Hippocampal formation (tissue), 2 donors: Measurements from ENCODE around the gene ZC3H10.
"Not testable (repeated sequence)": the region's sequence is repeated elsewhere in the genome, so short reads cannot be mapped to it uniquely, and the experiment has no call there.

Experiments used
- DNase-seq, 2 donors: peaks; one replicate each; lab custom pipeline; 2025; lab: John Stamatoyannopoulos, UW

ZC3H10 gene

DNA sequence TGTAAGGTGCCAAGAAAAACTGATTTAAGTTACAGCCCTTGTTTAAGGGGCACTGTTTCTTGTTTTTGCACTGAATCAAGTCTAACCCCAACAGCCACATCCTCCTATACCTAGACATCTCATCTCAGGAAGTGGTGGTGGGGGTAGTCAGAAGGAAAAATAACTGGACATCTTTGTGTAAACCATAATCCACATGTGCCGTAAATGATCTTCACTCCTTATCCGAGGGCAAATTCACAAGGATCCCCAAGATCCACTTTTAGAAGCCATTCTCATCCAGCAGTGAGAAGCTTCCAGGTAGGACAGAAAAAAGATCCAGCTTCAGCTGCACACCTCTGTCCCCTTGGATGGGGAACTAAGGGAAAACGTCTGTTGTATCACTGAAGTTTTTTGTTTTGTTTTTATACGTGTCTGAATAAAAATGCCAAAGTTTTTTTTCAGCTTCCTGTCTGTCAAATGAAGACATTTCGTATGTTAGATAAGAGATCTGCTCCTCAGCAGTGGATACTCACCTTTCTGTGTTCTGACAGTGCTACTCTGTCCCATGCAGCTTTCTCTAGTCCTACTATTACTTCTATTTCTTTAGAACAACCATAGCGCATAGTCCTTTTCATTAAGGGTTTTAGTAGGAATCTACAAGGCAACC lies 14.9 kb upstream of the ZC3H10 start:
- no peak for DNase-seq

DNA sequence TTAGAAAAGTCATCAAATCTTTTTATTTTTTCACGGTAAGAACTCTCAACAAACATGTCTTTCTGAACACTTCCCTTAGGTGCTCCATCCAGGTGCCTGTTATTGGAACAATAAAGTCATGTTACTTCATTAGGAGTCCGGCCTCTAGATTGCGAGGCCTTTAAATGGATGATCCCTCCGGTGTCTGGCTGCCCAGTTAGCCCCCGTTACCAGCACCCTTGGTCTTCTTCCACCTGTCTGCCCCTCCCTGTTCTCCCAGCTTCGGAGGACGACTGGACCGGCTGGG lies 14.3 kb upstream of the ZC3H10 start:
- no peak for DNase-seq

DNA sequence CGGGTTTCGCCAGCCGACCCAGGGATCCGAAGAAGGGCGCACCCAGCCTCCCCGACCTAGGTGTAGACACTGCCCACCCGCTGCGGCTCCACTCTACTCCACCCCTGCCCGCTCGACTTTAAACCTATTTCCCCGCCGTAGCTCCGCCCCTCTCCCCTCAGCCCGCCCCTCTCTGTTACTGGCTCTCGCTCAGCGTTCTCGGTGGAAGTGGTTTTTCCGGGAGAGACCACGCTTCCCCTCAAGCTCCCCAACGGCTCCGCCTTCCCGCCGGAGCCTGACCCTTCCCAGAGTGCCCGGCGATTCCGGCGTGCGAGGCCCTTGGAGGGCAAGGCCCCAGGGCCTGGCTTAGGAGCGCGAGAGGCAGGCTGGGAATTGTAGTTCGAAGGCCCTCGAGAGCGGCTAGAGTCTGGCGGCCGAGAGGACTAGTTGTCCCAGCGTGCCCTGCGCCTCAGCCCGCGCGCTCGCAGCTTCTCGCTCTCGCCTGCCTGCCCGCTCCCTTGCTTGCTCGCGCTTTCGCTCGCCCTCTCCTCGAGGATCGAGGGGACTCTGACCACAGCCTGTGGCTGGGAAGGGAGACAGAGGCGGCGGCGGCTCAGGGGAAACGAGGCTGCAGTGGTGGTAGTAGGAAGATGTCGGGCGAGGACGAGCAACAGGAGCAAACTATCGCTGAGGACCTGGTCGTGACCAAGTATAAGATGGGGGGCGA lies 13.8 kb upstream of the ZC3H10 start, which contains the start of gene PA2G4:
Gene PA2G4, plus strand, starts transcription at position 451 of the 706 bp plus-strand sequence. Its CDS starts 179 bp downstream, at position 630.
- DNase-seq, result peak; percentile 96 to 97

DNA sequence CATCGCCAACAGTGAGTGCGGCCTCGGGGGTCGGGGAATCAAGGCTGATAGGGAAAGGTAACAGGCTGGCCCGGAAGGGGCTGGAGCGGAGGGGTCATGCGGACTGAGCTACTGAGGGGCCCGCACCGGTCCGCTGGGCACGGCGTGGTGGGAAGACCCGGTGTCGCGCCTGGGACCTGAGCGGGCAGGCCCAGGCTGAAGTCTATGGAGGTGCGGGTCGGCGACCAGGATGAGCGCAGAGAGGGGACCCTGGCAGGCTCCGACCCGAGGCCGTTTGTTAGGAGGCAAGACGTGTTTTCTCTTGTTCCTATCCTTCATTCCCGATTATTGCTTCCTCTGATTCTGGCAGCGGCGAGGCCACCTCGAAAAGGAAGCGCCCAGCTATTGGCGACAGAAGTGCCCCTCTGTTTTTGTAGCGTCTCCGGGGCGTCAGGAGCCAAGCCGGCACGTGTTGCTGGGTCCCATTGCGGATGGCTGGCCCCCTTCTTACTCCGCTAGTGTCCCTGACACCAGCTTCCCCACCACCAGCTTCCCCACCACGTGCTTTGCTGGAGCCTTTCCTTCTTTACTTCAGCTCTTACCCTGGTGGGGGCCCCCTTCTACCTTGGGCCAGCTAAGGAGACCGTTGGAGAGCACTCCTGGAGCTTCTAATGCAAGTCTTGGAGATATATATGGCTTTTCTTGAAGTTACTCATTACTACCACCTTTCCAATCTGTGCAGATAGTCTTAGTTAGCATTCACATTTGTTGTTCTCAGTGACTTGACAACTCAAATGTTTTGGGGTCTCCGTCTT lies 13.1 kb upstream of the ZC3H10 start:
- DNase-seq, result no peak

DNA sequence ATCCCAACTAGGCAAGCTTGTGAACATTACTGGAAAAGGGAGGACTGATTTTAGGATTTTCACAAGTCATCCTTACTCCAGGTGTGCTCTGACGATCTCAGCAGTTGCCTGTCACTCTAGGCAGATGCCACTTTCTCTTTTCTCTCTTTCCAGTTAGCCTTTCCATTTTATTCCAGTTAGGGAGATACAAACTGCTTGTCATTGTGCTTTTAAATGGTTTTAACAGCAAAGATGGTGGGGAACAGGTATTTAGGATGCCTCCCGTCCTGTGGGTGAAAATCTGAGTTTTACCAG lies 12.5 kb upstream of the ZC3H10 start:
- DNase-seq, result no peak

DNA sequence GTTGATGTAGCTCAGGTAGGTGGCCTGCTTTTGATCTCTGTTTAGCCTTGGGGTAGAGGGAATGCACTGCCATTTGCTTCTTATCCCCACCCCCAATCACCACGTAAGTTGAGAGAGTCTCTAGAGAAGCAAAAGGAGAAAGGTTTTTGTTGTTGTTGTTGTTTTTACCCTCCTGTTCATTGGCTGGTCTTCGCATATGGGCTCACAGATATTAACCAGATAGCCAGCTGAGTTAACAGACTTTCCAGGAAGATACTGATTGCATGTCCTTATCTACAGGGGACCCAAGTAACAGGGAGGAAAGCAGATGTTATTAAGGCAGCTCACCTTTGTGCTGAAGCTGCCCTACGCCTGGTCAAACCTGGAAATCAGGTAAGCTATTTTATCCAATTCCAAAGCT lies 10.8 kb upstream of the ZC3H10 start:
- DNase-seq, result no peak

DNA sequence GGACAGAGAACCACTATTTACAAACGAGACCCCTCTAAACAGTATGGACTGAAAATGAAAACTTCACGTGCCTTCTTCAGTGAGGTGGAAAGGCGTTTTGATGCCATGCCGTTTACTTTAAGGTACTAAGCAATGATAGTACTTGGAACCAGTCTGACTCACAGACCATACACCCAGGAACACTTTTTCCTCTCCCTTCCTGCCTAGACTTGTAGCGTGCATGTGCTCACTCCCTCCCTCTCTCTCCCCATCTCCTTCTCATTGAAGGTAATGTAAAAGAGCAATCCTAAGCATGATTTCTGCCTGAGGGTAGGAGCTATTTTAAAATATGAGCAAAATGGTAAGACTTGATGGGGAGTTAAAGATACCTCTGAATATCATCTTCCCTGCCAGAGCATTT lies 7.5 kb upstream of the ZC3H10 start:
- DNase-seq, result no peak

DNA sequence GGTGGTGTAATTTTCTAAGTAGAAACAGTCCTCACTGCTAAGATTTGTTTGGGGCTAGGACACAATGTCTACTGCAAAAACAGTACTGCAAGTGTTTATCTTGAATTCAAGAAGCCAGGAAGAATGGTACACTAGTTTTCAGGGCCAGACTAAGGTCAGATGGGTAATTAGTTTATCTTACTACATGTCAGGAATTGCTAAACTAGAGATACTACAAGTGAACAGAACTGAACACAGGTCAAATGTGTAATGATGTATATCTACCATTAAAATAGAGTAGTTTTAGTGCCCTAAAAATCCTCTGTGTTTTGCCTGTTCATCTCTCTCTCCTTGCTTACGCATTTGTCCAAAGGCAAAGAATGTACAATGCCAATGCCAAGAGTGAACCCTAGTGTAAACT lies 4.0 kb upstream of the ZC3H10 start:
- no peak for DNase-seq

DNA sequence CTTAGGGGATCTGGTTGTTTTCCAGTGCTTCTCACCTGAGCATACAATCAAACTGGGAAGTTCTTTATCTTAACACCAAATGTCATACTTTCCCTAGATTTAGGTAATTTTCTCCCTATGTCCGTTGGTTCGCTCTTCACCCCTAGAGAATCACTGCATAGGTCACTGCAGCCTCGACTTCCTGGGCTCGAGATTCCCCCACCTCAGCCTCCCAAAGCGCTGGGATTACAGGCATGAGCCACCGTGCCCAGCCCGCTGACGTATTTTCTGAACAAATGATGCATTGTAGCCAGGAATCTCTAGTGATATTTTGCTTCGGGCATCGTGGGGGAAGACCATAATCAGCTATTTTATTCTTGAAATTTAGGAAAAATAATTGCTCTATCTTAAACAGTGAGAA lies 2.7 kb upstream of the ZC3H10 start:
- no peak for DNase-seq

DNA sequence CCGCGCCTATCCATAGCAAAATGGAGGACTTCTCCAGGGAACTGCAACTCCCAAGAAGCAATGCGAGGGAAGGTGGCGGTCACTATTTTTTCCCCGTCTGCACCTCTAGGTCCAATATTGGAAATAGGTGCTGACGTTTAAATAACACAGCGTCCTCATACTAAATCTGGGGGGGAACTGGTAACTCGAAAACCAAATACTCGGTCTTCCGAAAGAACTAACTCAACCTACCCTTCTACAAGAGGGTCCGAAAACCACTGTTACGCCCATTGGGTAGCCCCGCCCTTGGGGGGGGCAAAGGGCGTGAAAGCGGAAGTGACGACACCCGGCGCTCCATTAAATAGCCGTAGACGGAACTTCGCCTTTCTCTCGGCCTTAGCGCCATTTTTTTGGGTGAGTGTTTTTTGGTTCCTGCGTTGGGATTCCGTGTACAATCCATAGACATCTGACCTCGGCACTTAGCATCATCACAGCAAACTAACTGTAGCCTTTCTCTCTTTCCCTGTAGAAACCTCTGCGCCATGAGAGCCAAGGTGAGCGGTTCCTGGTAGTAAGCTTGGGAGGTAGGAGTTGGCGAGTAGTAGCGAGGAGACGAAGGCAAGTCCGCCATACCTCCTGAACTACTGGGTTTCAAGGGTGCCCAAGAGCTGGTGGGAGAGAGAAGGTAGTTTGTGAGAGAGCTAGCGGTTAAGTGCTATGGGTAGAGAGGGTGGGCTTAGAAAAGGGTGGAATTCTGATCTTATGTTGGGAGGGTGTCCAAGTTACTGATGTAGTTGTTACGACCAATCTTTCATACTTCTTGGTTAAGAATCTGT lies 1.6 kb upstream of the ZC3H10 start, which contains the start of gene RPL41:
Gene RPL41, plus strand, starts transcription at position 367 of the 815 bp plus-strand sequence.
- peak; percentile 90 to 96 for DNase-seq

DNA sequence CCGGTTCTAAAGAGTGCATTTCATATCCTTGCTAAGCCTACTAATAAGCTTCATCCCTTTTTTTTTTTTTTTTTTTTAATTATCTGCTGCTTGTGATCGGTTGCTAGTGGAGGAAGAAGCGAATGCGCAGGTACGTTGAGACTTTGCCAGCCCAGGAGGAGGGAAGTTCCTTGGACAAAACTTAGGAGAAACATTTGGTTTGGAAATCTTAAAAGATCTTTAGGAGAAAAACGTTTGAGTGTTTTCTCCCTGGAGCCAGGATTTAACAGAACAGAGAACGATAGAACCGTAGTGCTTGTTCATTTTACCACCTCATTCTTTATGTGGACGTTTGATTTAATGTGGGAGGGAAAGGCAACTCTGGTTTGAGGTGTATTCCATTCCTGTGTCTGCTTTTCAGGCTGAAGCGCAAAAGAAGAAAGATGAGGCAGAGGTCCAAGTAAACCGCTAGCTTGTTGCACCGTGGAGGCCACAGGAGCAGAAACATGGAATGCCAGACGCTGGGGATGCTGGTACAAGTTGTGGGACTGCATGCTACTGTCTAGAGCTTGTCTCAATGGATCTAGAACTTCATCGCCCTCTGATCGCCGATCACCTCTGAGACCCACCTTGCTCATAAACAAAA lies 872 bp upstream of the ZC3H10 start:
- DNase-seq, result not testable (repeated sequence)

DNA sequence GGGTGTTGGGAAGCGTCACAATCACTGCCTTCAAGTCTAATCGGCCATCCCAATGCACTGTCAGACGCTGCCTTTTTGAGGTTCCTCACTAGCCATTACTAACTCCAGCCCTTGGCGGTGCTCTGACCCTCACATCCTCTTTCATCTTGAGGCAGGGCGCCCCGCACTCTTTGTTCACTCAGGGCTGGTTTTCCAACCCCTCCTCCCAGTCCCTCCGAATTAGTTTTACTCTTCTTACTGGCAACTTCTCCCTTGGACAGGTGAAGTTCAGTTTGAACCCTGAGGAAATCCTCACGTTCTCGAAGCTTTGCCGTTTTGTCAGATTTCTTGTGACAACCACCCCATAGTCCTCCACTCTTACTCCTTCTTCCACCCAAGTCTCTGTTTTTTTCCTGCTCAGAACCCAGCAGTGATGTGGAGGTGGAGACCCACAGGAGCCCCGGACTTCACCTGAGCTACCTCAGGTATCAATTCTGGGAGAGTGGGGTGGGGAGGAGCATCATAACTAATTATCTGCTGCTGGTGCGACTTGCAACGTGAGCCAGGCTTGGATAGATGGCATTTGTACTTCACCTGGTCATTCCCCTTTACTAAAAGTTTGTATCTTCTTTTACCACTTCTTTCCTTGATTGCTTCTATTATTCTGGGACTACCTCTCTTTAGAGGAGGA lies 757 bp downstream of the ZC3H10 start:
- no peak for DNase-seq

DNA sequence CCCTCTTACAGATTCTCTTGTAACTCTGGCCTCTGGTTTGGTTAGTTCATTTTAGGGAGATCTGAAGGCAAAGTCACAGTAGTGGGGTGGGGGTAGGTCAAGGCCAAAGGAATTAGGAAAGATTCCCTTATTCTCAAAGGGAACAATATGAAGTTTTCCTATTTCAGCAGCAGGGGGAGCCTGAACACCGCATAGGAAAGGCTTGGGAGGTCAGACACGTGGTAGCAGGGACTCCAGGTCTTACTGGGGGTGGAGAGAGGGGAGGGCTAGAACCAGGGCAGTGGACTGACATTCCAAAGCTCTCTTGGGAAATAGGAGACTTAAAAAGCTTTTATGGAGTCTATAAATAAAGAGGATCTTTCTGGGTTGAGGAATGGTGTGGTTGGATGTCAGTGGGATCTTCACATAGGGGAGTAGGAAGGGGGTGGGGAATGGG lies 1.3 kb downstream of the ZC3H10 start:
- peak; percentile 46 to 60 for DNase-seq

DNA sequence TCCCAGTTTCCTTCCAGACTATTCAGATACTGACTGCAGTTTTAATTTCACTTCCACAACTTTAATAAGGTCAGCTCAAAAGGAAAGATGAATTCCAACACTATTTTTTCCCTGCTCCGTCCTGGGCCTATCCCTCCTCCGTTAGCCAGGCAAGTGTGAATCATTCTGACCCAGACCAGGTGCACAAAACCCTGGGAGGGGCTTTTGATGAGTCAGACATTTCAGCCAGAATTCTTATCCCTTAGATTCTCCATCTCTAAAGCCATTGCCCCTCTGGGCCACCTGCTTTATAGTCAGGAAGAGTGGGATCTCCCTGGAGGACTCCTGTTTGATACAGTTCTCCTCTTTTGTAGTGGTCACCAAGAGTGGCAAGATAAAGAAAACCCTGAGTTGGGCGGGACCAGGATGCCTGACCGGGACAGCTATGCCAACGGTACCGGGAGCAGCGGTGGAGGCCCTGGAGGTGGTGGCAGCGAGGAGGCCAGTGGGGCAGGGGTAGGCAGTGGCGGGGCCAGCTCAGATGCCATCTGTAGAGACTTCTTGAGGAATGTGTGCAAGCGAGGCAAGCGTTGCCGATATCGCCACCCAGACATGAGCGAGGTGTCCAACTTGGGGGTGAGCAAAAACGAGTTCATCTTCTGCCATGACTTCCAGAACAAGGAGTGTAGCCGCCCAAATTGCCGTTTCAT lies 2.2 kb downstream of the ZC3H10 start:
- no peak for DNase-seq

DNA sequence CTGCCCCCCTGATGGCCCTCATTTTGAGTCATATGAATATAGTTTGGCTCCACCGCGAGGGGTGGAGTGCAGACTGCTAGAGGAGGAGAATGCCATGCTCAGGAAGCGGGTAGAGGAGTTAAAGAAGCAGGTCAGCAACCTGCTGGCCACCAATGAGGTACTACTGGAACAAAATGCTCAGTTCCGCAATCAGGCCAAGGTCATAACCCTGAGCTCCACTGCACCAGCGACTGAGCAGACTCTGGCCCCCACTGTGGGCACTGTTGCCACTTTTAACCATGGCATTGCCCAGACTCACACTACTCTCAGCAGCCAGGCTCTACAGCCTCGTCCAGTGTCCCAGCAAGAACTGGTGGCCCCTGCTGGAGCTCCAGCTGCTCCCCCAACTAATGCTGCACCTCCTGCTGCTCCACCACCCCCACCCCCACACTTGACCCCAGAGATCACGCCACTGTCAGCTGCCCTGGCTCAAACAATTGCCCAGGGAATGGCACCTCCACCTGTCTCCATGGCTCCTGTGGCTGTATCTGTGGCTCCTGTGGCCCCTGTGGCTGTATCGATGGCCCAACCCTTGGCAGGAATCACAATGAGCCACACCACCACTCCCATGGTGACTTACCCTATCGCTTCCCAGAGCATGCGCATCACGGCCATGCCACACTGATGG lies 3.3 kb downstream of the ZC3H10 start:
- DNase-seq, result no peak

DNA sequence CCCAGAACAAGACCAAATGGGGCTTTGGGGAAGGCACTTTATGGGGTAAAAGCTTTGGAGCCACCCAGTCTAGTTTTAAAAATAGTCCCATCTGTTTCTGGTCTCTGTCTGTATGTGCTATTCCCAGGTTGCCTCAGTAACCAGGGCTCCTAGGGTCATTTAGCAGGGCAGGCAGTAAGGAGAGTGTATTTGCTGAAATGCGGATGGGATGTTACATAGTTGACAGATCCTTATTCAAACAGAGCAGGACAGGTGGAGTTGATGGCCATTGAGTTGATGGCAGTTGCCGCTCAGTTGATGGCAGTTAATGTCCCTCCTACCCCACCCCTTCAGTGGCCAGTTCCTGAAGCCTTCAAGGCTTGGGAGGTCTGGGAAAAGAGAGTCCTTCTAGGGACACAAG lies 4.6 kb downstream of the ZC3H10 start:
- DNase-seq, result no peak

DNA sequence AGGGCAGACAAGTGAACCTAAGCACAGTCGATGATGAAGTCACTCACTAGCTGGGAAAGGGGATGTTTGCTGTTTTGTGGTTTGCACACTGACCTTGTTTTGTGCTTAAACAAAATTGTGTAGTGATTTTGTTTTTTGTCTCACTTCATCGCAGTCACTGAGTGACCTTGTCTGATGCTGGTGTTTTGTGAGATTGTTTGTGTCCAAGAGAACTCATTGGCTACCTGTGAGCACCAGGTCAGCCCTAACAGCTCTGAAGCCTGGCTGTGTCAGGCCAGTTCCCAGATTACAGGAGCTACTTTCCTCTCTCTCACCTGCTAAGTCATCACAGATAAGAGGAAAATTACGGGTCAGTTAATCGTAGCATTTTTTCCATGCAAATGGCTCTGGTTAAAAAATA lies 6.1 kb downstream of the ZC3H10 start:
- DNase-seq, result no peak

DNA sequence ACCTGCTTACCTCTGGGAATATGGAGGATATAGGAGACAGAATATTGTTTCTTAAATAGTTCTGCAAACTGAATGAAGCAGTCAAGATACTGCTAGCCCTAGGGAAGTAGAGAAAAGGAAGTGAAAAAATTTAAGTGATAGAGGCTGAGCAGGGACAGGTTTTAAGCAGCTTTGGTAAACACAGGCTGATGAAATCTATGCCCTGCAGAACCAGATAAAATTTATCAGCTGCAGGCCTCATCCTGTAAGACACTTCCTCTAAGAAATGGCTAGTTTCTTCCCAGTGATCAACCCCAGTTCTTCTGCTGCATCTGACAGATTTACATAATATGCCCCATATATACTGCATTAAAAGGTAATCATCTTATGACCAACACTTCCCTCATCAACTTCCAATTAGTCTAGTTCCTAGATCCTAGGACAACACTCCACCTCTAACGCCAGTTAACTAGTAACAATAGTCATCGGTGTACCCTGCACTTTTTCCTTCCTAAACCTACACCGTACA lies 8.7 kb downstream of the ZC3H10 start:
- DNase-seq, result no peak

DNA sequence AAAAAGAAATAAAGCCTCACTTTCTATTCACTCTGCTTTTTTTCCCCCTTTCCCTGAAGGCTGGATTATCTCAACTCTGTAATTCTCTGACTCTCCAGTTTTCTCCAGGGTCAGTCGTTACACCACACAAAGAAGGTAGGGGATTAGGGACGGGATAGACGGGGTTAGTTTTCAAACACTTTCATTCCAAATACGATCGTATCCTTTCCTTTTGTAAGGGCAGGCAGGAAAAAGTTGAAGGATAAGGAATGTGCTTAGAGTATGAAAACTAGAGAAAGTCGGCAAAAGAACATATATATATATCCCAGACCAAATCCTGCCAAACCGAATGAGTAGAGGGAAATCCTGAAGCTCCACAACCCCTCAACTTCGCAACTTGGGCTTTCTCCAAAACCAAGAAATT lies 9.4 kb downstream of the ZC3H10 start:
- no peak for DNase-seq
